ENCODE data around the gene OSM.
A peak's percentile ranks its signal among the peaks of the same experiment; 100 is the strongest.

Gene OSM

GRCh38 chr22:30285176-30285845 lies 18.7 kb upstream of the OSM start:
- no peak for DNase-seq (ENCODE audit: low spot score)

GRCh38 chr22:30284666-30285065 lies 18.0 kb upstream of the OSM start:
- no peak for DNase-seq (ENCODE audit: low spot score)

GRCh38 chr22:30284172-30284571 lies 17.5 kb upstream of the OSM start:
- no peak for DNase-seq (ENCODE audit: low spot score)

- DNase-seq (ENCODE audit: low spot score): no peak
Observed at GRCh38 chr22:30283342-30283741, 16.7 kb upstream of the OSM start.

- DNase-seq (ENCODE audit: low spot score): no peak
Observed at GRCh38 chr22:30282616-30283046, 16.0 kb upstream of the OSM start.

DNA sequence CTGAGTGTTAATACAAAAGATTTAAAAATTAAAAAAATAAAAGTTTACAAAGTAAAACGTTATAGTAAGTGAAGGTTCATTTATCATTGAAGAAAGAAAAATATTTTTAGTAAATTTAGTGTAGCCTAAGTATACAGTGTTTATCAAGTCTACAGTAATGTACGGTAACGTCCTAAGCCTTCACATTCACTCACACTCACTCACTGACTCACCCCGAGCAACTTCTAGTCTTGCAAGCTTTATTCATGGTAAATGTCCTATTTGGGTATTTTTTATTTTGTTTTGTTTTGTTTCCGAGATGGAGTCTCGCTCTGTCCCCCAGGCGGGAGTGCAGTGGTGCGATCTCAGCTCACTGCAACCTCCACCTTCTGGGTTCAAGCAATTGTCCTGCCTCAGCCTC lies 13.9 kb upstream of the OSM start:
- no peak for DNase-seq (ENCODE audit: low spot score)

GRCh38 chr22:30279932-30280331 lies 13.3 kb upstream of the OSM start:
- no peak for DNase-seq (ENCODE audit: low spot score)

GRCh38 chr22:30279046-30279788 lies 12.6 kb upstream of the OSM start:
- DNase-seq (ENCODE audit: low spot score): no peak

DNA sequence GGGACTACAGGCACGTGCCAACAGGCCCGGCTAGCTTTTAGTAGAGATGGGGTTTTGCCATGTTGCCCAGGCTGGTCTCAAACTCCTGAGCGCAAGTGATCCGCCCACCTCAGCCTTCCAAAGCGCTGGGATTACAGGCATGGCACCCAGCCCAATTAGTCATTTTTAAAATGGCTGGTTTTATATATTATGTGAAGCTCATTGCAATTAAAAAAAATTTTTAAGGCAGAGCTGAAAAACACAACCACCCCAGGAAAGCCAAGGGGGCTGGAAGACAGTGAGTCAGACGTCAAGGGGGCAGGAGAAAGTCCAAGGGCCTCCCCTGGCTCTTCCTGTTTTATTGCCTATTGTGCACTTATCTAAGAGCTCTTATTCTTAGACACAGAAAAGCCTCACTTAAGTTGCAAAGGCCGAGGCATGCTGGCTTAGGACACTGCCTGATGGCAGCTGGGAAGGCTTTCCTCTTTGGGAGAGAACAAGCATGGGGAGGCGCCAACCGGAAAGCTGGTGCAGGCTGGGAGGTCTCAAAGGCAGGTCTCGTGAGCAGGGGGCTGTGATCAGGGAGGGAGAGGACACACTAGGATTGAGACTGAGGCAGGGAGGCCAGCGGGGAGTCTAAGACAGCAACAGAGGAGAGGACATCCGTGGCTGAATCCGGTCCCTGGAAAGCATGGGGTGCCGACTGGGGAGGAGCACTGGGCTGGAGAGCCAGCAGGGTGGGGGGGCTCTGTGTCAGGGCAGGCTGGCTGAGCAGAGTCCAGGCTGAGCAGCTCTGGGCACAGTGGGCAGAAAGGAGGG lies 11.1 kb upstream of the OSM start:
- DNase-seq (ENCODE audit: low spot score): no peak

GRCh38 chr22:30276039-30276438 lies 9.4 kb upstream of the OSM start:
- no peak for DNase-seq (ENCODE audit: low spot score)

GRCh38 chr22:30275625-30276024 lies 9.0 kb upstream of the OSM start:
- no peak for DNase-seq (ENCODE audit: low spot score)

- no peak for DNase-seq (ENCODE audit: low spot score)
Observed at GRCh38 chr22:30274437-30274812, 7.8 kb upstream of the OSM start.

DNA sequence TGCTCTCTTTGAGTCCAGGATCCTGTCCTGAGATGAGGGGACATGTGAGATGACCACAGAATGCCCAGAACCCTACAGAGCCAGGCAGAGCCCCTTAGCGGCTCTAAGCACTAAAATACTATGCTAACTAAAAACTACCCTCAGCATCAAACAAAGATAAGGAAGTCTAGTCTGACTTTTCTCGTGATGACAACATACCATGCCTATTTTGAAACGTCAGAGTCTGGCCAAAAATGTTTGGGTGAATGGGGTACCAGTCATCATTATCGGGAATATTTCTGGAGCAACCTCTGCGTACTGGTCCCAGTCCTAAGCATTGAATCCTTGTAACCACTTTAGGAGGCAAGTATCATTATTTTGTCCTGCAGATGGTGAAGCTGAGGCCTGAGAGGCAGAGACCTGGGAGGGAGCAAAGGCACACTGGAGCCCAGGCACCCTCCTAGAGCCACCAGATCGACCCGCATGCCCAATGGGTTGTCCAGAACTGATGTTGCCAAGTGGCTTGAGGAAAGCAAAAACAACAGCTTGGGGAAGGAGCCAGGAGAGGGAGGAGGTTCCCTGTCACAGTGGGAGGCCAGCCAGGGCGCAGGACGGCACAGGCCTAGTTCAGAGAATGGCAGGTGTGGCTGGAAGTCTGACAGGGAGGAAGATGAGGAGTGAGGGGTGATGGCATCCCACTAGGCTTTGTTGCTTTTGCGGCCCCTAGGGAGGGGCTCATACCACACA lies 7.2 kb upstream of the OSM start:
- DNase-seq (ENCODE audit: low spot score): no peak

GRCh38 chr22:30272781-30273601 lies 6.3 kb upstream of the OSM start:
- DNase-seq (ENCODE audit: low spot score): no peak

DNA sequence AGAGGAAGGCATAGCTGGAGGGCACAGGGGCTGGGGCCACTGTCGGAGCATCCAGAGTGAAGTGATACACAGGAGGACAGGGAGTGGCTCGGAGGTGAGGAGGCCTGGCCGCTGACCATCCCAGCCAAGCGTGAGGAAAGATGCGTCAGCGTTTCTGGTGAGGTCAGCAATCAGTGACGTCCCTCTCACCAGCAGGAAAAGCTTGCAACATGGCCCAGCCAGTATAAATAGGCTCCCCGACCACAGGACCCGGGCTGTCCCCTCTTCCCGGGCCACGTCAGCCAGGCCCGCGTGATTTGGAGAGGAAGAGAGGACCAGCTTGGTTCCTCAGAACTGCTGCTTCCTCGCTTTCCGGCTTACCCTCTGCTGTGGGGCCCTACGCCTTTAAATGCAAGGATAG lies 4.2 kb upstream of the OSM start:
- no peak for DNase-seq (ENCODE audit: low spot score)

DNA sequence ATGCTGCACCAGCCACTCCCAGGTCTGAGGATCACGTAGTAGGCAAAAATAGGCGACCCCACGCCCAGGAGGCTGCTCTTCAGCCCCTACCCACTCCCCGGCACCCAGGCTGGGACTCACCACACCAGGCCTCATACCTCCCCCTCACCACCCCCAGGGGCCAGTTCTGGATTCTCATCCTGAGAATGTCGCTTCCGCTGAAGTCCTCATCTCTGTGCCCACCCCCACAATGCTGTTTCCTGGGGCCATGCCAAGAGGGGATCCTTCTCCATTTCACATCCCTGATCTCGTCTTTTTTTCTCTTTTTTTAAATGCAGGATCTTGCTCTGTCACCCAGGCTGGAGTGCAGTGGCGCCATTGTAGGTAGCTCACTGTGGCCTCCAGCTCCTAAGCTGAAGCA lies 1.7 kb upstream of the OSM start:
- no peak for DNase-seq (ENCODE audit: low spot score)

- no peak for DNase-seq (ENCODE audit: low spot score)
Observed at GRCh38 chr22:30267382-30268302, 991 bp upstream of the OSM start.

DNA sequence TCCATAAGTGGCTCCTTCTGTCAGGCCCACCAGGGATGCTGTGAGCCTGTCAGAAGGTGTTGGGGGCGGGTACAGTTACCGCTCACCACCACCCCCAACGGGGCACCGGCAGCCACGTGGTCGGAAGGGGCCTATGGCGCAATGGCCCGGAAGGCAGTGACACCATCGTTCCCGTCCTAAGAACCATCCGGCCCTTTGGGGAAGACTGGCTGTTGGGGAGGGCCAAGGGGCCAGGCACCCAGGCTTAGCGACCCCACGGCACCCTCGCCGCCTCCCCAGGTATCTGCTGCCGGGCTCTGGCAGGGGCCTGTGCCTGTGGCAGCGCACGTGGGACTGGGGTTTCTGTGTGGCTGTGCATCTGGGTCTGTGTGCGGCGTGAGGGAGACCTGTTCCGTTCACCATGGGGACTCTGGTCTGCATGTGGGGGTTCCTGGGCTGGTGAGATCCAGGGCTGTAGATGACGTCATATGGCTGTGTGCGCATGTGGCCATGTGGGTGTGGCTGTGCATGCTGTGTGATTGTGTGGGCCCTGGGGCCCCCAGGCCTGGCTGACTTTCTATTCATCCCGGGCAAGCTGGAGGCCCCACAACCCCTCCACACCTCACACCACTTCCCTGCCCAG lies 717 bp downstream of the OSM start:
- peak; percentile 86 for DNase-seq (ENCODE audit: low spot score)

GRCh38 chr22:30265131-30265720 lies 1.4 kb downstream of the OSM start:
- no peak for DNase-seq (ENCODE audit: low spot score)

DNA sequence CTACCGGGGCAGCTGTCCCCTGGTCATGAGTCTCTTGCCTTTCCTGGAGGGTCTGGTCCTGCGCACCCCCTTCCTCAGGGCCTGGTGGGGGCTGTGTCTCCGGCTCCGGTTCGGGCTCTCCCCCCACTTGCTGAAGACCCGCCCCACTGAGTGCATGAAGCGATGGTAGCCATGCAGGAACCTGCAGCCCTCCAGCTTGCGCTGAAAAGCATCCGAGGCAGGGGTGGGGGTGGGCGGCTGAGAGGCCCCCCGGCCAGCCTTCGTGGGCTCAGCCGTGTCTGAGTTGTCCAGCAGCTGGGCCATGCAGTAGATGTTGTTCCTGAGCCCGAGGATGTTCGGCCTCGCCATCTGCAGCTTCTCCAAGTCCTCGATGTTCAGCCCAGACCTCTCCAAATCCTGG lies 2.8 kb downstream of the OSM start:
- DNase-seq (ENCODE audit: low spot score): no peak

Data from germinal center (tissue), 1 donor.